Measurements from ENCODE around the gene TAL2.

The TAL2 gene

DNA sequence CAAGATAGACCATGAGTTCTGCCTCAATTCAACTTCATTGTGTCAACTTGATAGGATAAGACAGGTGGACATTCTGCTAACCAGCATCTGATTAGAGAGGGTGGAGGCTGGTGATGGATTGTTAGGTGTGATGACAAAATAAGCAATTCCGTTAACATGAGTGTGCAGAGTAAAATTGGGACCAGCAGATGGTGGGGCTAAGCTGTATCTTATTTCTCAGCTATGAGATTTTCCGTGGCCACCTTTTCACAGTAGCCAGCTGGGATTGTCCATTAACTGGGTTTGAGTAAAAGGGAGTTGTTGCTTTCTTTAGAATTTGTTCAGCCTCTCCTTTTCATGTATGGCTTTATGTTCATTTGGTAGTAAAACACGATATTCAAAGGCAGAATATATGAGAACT lies 28.8 kb upstream of the TAL2 start (continued):
- TF ChIP-seq, protein P1, sequence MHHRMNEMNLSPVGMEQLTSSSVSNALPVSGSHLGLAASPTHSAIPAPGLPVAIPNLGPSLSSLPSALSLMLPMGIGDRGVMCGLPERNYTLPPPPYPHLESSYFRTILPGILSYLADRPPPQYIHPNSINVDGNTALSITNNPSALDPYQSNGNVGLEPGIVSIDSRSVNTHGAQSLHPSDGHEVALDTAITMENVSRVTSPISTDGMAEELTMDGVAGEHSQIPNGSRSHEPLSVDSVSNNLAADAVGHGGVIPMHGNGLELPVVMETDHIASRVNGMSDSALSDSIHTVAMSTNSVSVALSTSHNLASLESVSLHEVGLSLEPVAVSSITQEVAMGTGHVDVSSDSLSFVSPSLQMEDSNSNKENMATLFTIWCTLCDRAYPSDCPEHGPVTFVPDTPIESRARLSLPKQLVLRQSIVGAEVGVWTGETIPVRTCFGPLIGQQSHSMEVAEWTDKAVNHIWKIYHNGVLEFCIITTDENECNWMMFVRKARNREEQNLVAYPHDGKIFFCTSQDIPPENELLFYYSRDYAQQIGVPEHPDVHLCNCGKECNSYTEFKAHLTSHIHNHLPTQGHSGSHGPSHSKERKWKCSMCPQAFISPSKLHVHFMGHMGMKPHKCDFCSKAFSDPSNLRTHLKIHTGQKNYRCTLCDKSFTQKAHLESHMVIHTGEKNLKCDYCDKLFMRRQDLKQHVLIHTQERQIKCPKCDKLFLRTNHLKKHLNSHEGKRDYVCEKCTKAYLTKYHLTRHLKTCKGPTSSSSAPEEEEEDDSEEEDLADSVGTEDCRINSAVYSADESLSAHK (tag by site-specific recombination; IDR thresholded peaks at IDR 0.05): no peak
- TF ChIP-seq ZNF548 (tag by site-specific recombination; IDR thresholded peaks at IDR 0.05) (no peak), ZBTB1 (tag by site-specific recombination; IDR thresholded peaks at IDR 0.05) (no peak), OVOL3 (tag by site-specific recombination; IDR thresholded peaks at IDR 0.05) (no peak), ZNF214 (tag by site-specific recombination; IDR thresholded peaks at IDR 0.05; ENCODE audit: borderline replicate concordance) (no peak), ZNF521 (tag by site-specific recombination; IDR thresholded peaks at IDR 0.05) (no peak), ZNF561 (tag by site-specific recombination; IDR thresholded peaks at IDR 0.05; ENCODE audit: borderline replicate concordance) (no peak)
- TF ChIP-seq, protein P2, sequence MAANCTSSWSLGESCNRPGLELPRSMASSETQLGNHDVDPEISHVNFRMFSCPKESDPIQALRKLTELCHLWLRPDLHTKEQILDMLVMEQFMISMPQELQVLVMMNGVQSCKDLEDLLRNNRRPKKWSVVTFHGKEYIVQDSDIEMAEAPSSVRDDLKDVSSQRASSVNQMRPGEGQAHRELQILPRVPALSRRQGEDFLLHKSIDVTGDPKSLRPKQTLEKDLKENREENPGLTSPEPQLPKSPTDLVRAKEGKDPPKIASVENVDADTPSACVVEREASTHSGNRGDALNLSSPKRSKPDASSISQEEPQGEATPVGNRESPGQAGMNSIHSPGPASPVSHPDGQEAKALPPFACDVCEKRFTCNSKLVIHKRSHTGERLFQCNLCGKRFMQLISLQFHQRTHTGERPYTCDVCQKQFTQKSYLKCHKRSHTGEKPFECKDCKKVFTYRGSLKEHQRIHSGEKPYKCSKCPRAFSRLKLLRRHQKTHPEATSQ (tag by site-specific recombination; IDR thresholded peaks at IDR 0.05): no peak

DNA sequence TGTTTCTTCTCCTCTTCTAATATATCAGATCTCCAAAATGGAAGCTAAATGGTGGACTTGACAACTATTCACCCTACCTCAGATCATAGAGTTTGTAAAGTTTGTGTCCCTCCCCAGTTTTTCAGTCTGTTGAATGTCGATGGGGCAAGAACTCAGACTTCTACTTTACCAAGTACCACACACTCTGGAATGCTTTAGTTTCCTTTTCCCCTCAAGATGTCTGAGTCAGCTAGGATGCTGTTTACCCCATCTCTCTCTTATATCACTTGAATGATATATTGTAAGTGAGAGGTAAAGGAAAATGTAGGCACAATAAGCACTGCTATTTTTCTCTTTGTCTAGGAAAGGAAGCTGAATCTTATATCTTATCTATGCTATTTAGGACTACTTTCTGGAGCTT lies 25.9 kb upstream of the TAL2 start:
- TF ChIP-seq SP2 (tag by site-specific recombination; IDR thresholded peaks at IDR 0.05) (no peak), ZBTB21 (tag by site-specific recombination; IDR thresholded peaks at IDR 0.05) (no peak)
- TF ChIP-seq, protein P3, sequence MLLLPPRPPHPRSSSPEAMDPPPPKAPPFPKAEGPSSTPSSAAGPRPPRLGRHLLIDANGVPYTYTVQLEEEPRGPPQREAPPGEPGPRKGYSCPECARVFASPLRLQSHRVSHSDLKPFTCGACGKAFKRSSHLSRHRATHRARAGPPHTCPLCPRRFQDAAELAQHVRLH (tag by site-specific recombination; IDR thresholded peaks at IDR 0.05): no peak
- ChIA-PET CTCF (interaction anchor here (0.6 to 1.2 kb wide), 6 partner anchors 11 to 245 kb away, joined by 3 to 4 read pairs (median 3); no protein-coding TSS in a partner anchor), POLR2A (no interaction called here)
- Histone ChIP-seq H3K36me3 (ENCODE audit: control insufficient read depth in 2 of 2, insufficient read depth in 1 of 2, low read length in 2 of 2) (peaks cover 0 to 5% of the 10 kb centered on the region in 2 experiments; a peak in 1 of 3 replicates), H3K27ac (ENCODE audit: extremely low read depth, low read depth, low read length) (no peak overlapping the region), H3K9me3 (ENCODE audit: control insufficient read depth, insufficient read depth, low read depth, low read length) (no peaks in the 10 kb centered on the region), H3K4me1 (ENCODE audit: control insufficient read depth, insufficient read depth, low read length) (no peaks in the 10 kb centered on the region), H3K4me3 (ENCODE audit: low read depth, low read length) (no peak overlapping the region)

DNA sequence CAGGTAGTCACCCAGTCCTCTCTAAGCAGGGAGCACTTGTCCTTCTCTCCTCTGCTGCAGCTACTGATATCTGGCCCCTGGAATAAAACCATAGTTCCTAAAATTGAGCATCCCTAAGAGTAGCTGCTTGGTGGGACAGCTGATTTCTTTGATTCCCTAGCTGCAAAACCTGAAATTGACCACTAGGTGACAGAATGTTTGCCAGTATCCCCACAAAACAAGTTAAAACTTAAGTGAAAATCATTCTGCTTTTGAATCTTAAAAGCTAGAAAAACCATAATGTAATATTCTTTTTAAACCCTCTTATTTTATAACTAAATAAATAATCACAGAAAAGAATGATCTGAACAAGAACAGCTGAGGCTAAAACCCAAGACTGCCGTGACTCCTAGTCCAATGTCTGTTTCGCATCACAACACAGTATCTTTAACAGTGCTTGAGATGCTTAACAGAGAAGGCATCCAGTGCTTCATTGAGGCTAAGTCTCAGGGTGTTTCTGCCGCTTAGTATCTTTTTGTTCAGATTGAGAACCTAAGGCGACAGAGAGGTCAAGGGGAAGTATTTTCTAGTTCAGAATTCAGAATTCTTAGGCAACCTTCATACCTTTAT lies 24.4 kb upstream of the TAL2 start:
- peaks cover 0 to 5% of the 10 kb centered on the region in 2 experiments; a peak in 1 of 3 replicates for H3K36me3 ChIP-seq (ENCODE audit: control insufficient read depth in 2 of 2, insufficient read depth in 1 of 2, low read length in 2 of 2)
- no peak overlapping the region for H3K4me3 ChIP-seq (ENCODE audit: low read depth, low read length)
- CTCF ChIA-PET: interaction anchor here (0.6 to 1.6 kb wide), 15 partner anchors 9 to 1188 kb away, joined by 3 to 9 read pairs (median 4); no protein-coding TSS in a partner anchor
- H3K27ac ChIP-seq (ENCODE audit: extremely low read depth, low read depth, low read length): no peak overlapping the region
- H3K4me1 ChIP-seq (ENCODE audit: control insufficient read depth, insufficient read depth, low read length): no peaks in the 10 kb centered on the region
- TF ChIP-seq ZNF514 (tag by site-specific recombination; IDR thresholded peaks at IDR 0.05): no peak
- TF ChIP-seq ZNF596 (tag by site-specific recombination; IDR thresholded peaks at IDR 0.05): no peak
- TF ChIP-seq, protein P3 (tag by site-specific recombination; IDR thresholded peaks at IDR 0.05): no peak
- TF ChIP-seq ZXDB (tag by site-specific recombination; IDR thresholded peaks at IDR 0.05): no peak
- TF ChIP-seq OVOL3 (tag by site-specific recombination; IDR thresholded peaks at IDR 0.05): no peak
- TF ChIP-seq KLF8 (tag by site-specific recombination; IDR thresholded peaks at IDR 0.05): no peak
- no peak for TF ChIP-seq ZNF600 (tag by site-specific recombination; IDR thresholded peaks at IDR 0.05)
- TF ChIP-seq, protein P4, sequence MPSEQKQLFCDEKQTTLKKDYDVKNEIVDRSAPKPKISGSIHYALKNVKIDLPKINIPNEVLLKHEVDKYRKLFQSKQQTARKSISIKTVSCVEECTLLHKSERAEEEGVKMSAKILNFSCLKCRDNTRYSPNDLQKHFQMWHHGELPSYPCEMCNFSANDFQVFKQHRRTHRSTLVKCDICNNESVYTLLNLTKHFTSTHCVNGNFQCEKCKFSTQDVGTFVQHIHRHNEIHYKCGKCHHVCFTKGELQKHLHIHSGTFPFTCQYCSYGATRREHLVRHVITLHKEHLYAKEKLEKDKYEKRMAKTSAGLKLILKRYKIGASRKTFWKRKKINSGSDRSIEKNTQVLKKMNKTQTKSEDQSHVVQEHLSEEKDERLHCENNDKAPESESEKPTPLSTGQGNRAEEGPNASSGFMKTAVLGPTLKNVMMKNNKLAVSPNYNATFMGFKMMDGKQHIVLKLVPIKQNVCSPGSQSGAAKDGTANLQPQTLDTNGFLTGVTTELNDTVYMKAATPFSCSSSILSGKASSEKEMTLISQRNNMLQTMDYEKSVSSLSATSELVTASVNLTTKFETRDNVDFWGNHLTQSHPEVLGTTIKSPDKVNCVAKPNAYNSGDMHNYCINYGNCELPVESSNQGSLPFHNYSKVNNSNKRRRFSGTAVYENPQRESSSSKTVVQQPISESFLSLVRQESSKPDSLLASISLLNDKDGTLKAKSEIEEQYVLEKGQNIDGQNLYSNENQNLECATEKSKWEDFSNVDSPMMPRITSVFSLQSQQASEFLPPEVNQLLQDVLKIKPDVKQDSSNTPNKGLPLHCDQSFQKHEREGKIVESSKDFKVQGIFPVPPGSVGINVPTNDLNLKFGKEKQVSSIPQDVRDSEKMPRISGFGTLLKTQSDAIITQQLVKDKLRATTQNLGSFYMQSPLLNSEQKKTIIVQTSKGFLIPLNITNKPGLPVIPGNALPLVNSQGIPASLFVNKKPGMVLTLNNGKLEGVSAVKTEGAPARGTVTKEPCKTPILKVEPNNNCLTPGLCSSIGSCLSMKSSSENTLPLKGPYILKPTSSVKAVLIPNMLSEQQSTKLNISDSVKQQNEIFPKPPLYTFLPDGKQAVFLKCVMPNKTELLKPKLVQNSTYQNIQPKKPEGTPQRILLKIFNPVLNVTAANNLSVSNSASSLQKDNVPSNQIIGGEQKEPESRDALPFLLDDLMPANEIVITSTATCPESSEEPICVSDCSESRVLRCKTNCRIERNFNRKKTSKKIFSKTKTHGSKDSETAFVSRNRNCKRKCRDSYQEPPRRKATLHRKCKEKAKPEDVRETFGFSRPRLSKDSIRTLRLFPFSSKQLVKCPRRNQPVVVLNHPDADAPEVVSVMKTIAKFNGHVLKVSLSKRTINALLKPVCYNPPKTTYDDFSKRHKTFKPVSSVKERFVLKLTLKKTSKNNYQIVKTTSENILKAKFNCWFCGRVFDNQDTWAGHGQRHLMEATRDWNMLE (tag by site-specific recombination; conservative IDR thresholded peaks at IDR 0.05; ENCODE audit: low read depth): no peak
- TF ChIP-seq ZNF184 (tag by site-specific recombination; IDR thresholded peaks at IDR 0.05): no peak
- TF ChIP-seq SP7 (tag by site-specific recombination; IDR thresholded peaks at IDR 0.05): no peak
- TF ChIP-seq MZF1 (tag by site-specific recombination; IDR thresholded peaks at IDR 0.05; ENCODE audit: borderline replicate concordance): no peak
- no peaks in the 10 kb centered on the region for H3K9me3 ChIP-seq (ENCODE audit: control insufficient read depth, insufficient read depth, low read depth, low read length)
- POLR2A ChIA-PET: no interaction called here
